ENCODE data around the gene PARS2.
"Not testable (repeated sequence)": the region's sequence is repeated elsewhere in the genome, so short reads cannot be mapped to it uniquely, and the experiment has no call there.

PARS2 gene

GRCh38 chr1:54800041-54800898 is 35.9 kb upstream of the PARS2 start:
- DNase-seq (ENCODE audit: low read depth in 2 of 2) = no peak

GRCh38 chr1:54798769-54799641 is 34.7 kb upstream of the PARS2 start:
- no peak for DNase-seq (ENCODE audit: low read depth in 2 of 2)

GRCh38 chr1:54798206-54798605 is 33.9 kb upstream of the PARS2 start:
- no peak for DNase-seq (ENCODE audit: low read depth in 2 of 2)

GRCh38 chr1:54796902-54797301 is 32.6 kb upstream of the PARS2 start:
- no peak for DNase-seq (ENCODE audit: low read depth in 2 of 2)

GRCh38 chr1:54795841-54796468 is 31.6 kb upstream of the PARS2 start:
- no peak for DNase-seq (ENCODE audit: low read depth in 2 of 2)

GRCh38 chr1:54795356-54795665 is 31.0 kb upstream of the PARS2 start:
- DNase-seq (ENCODE audit: low read depth in 2 of 2) = no peak

GRCh38 chr1:54794451-54795355 is 30.4 kb upstream of the PARS2 start:
- DNase-seq (ENCODE audit: low read depth in 2 of 2) = no peak

GRCh38 chr1:54792686-54793282 is 28.5 kb upstream of the PARS2 start:
- no peak for DNase-seq (ENCODE audit: low read depth in 2 of 2)

GRCh38 chr1:54791880-54792522 is 27.7 kb upstream of the PARS2 start:
- DNase-seq (ENCODE audit: low read depth in 2 of 2) = no peak

- DNase-seq (ENCODE audit: low read depth in 2 of 2) = no peak
Observed at GRCh38 chr1:54788459-54788858, 24.1 kb upstream of the PARS2 start.

GRCh38 chr1:54787604-54788003 is 23.3 kb upstream of the PARS2 start:
- no peak for DNase-seq (ENCODE audit: low read depth in 2 of 2)

GRCh38 chr1:54786778-54787177 is 22.5 kb upstream of the PARS2 start:
- no peak for DNase-seq (ENCODE audit: low read depth in 2 of 2)

- no peak for DNase-seq (ENCODE audit: low read depth in 2 of 2)
Observed at GRCh38 chr1:54784066-54784465, 19.7 kb upstream of the PARS2 start.

GRCh38 chr1:54782588-54782987 is 18.3 kb upstream of the PARS2 start:
- no peak for DNase-seq (ENCODE audit: low read depth in 2 of 2)

- DNase-seq (ENCODE audit: low read depth in 2 of 2) = no peak
Observed at GRCh38 chr1:54782156-54782555, 17.8 kb upstream of the PARS2 start.

- DNase-seq (ENCODE audit: low read depth in 2 of 2) = no peak
Observed at GRCh38 chr1:54781023-54781723, 16.9 kb upstream of the PARS2 start.

GRCh38 chr1:54777431-54777830 is 13.1 kb upstream of the PARS2 start:
- DNase-seq (ENCODE audit: low read depth in 2 of 2) = no peak

GRCh38 chr1:54777011-54777410 is 12.7 kb upstream of the PARS2 start:
- no peak for DNase-seq (ENCODE audit: low read depth in 2 of 2)

- DNase-seq (ENCODE audit: low read depth in 2 of 2) = not testable (repeated sequence)
Observed at GRCh38 chr1:54775828-54776721, 11.8 kb upstream of the PARS2 start.

Measured in stimulated activated CD8-positive, alpha-beta memory T cell treated with anti-CD3 and anti-CD28 coated beads, Interleukin-15, amount 100 ng/mL, for 4 hours (primary cell).